SK-N-SH (cell line): Measurements from ENCODE around the gene EMP3.

Source experiments
- CTCF ChIP-seq: fragments of 200-600 bp; sonication (generic); IDR thresholded peaks from 2 replicates; pipeline ENCODE4 v1.6.1; 2017; ENCODE audit warnings: antibody characterized with exemption, mild to moderate bottlenecking, moderate library complexity
- POLR2AphosphoS5 ChIP-seq: IDR thresholded peaks from 2 replicates; pipeline ENCODE4 v1.6.1; 2012; ENCODE audit warnings: low read depth, low read length
- RAD21 ChIP-seq: IDR thresholded peaks from 2 replicates; pipeline ENCODE4 v1.6.1; 2012; ENCODE audit warnings: mild to moderate bottlenecking, low read length
- REST ChIP-seq: IDR thresholded peaks from 2 replicates; pipeline ENCODE4 v1.6.1; 2012; ENCODE audit warnings: mild to moderate bottlenecking, low read depth, low read length, moderate library complexity
- TCF12 ChIP-seq: IDR thresholded peaks from 2 replicates; pipeline ENCODE4 v1.4.0; 2012
- USF2 ChIP-seq: fragments of 150-350 bp; IDR thresholded peaks from 2 replicates; pipeline ENCODE4 v1.6.1; 2017; ENCODE audit warnings: antibody characterized with exemption, low read length, low read depth, borderline replicate concordance
- YY1 ChIP-seq: IDR thresholded peaks from 2 replicates; pipeline ENCODE4 v1.4.0; 2012; ENCODE audit warnings: low read depth, mild to moderate bottlenecking
- ZBTB33 ChIP-seq: IDR thresholded peaks from 2 replicates; pipeline ENCODE4 v1.4.0; 2012; ENCODE audit warnings: low read depth, borderline replicate concordance

- TF ChIP-seq RAD21 (no peak), YY1 (no peak), REST (no peak), USF2 (no peak), TCF12 (no peak), CTCF (no peak), POLR2AphosphoS5 (no peak), ZBTB33 (no peak)
Measured at GRCh38 chr19:48354332-48354992, 29.1 kb downstream of the EMP3 start.
